ENCODE measurements around the gene SH3GLB2. TPM values are rescaled to one million over a fixed set of nuclear protein-coding genes. Genes with fewer than 3 reads are reported as not detected.

SH3GLB2 gene
- total RNA-seq, 1 experiment from 2014 or later: 52.7 TPM

DNA sequence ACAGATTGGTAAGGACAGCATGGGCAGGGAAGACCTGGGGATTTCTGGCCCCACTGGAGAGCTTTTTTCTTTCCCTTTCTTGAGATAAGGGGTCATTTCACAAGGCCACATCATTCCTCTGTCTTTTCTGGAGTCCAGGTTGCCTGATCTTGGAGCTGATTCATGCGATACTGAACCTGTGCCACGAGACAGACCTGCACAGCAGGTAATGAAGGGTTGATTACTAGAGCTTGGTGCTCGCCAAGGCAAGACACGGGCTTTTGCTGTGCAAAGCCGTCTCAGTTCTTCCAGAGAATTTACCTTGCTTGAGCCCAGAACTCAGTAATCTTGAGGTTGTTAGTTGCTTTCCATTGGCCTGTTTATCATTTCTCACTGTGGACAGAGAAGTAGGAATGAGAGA lies 41.5 kb downstream of the SH3GLB2 start:
- no TSS peak for BruUV-seq (replicated peaks)
- POLR2A ChIA-PET (ENCODE audit: low non-redundant PET): no interaction called here
- H3K9me3 ChIP-seq (ENCODE audit: low read depth, low read length, poor library complexity, severe bottlenecking): no peaks in the 10 kb centered on the region
- H3K4me1 ChIP-seq (ENCODE audit: insufficient read depth, low read length, poor library complexity, severe bottlenecking): no peaks in the 10 kb centered on the region
- H3K36me3 ChIP-seq (ENCODE audit: insufficient read depth, low read length, poor library complexity, severe bottlenecking): peaks cover 77% of the 10 kb centered on the region
- CTCF ChIA-PET: no interaction called here
- TF ChIP-seq, protein P1, sequence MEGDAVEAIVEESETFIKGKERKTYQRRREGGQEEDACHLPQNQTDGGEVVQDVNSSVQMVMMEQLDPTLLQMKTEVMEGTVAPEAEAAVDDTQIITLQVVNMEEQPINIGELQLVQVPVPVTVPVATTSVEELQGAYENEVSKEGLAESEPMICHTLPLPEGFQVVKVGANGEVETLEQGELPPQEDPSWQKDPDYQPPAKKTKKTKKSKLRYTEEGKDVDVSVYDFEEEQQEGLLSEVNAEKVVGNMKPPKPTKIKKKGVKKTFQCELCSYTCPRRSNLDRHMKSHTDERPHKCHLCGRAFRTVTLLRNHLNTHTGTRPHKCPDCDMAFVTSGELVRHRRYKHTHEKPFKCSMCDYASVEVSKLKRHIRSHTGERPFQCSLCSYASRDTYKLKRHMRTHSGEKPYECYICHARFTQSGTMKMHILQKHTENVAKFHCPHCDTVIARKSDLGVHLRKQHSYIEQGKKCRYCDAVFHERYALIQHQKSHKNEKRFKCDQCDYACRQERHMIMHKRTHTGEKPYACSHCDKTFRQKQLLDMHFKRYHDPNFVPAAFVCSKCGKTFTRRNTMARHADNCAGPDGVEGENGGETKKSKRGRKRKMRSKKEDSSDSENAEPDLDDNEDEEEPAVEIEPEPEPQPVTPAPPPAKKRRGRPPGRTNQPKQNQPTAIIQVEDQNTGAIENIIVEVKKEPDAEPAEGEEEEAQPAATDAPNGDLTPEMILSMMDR (conservative IDR thresholded peaks at IDR 0.05; ENCODE audit: low read depth, low read length): no peak
- TF ChIP-seq EZH2 (IDR thresholded peaks at IDR 0.05; ENCODE audit: borderline replicate concordance, low read depth, low read length, poor library complexity, severe bottlenecking): no peak
- no peak overlapping the region for H3K4me3 ChIP-seq (ENCODE audit: low read depth, low read length, poor library complexity, severe bottlenecking)
- no peaks in the 10 kb centered on the region for H3K27me3 ChIP-seq (replicated peaks; ENCODE audit: insufficient read depth, low read depth, low read length, poor library complexity)
- H3K27ac ChIP-seq (ENCODE audit: low read depth, low read length, poor library complexity, severe bottlenecking): no peak overlapping the region
- no peak for DNase-seq (ENCODE audit: low spot score)
- intact Hi-C loops (cut with micrococcal nuclease; ENCODE audit: unreplicated experiment): no loop called here

DNA sequence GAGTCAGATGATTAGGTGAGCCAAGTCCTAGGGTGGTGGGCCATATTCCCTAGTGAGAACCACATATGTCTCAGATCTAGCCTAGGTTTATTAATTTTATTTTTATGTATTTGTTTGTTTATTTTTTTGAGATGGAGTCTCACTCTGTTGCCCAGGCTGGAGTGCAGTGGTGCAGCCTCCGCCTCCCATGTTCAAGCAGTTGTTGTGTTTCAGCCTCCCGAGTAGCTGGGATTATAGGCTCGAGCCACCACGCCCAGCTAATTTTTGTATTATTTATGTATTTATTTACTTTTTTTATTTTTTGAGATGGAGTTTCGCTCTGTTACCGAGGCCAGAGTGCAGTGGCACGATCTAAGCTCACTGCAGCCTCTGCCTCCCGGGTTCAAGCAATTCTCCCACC lies 44.6 kb downstream of the SH3GLB2 start:
- no peak for TF ChIP-seq EZH2 (IDR thresholded peaks at IDR 0.05; ENCODE audit: borderline replicate concordance, low read depth, low read length, poor library complexity, severe bottlenecking)
- TF ChIP-seq, protein P1 (conservative IDR thresholded peaks at IDR 0.05; ENCODE audit: low read depth, low read length): no peak
- ChIA-PET POLR2A (ENCODE audit: low non-redundant PET) (no interaction called here), CTCF (no interaction called here)
- Histone ChIP-seq H3K9me3 (ENCODE audit: low read depth, low read length, poor library complexity, severe bottlenecking) (no peaks in the 10 kb centered on the region), H3K4me3 (ENCODE audit: low read depth, low read length, poor library complexity, severe bottlenecking) (no peak overlapping the region), H3K27ac (ENCODE audit: low read depth, low read length, poor library complexity, severe bottlenecking) (no peak overlapping the region), H3K27me3 (replicated peaks; ENCODE audit: insufficient read depth, low read depth, low read length, poor library complexity) (no peaks in the 10 kb centered on the region), H3K4me1 (ENCODE audit: insufficient read depth, low read length, poor library complexity, severe bottlenecking) (no peaks in the 10 kb centered on the region), H3K36me3 (ENCODE audit: insufficient read depth, low read length, poor library complexity, severe bottlenecking) (peaks cover 94% of the 10 kb centered on the region)
- intact Hi-C loops (cut with micrococcal nuclease; ENCODE audit: unreplicated experiment): no loop called here
- no peak for DNase-seq (ENCODE audit: low spot score)
- BruUV-seq (replicated peaks): no TSS peak

DNA sequence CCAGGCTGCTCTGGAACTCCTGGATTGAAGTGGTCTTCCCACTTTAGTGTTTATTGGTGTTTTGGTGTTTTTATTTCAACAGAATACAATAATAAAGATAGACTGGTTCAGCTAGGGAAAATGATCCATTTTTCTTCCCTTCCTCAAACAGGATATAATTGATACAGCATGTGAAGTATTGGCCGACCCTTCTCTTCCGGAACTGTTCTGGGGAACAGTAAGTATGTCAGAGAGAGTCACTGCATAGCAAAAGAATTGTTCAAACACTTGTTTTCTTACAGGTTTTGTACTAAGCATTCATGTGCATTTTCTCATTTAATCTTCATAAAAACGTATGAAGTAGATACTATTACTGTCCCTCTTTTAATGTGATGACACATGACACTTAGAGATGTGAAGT lies 49.0 kb downstream of the SH3GLB2 start:
- H3K4me1 ChIP-seq (ENCODE audit: insufficient read depth, low read length, poor library complexity, severe bottlenecking): no peaks in the 10 kb centered on the region
- H3K9me3 ChIP-seq (ENCODE audit: low read depth, low read length, poor library complexity, severe bottlenecking): no peaks in the 10 kb centered on the region
- peaks cover 86% of the 10 kb centered on the region for H3K36me3 ChIP-seq (ENCODE audit: insufficient read depth, low read length, poor library complexity, severe bottlenecking)
- DNase-seq (ENCODE audit: low spot score): no peak
- TF ChIP-seq, protein P1 (conservative IDR thresholded peaks at IDR 0.05; ENCODE audit: low read depth, low read length): no peak
- TF ChIP-seq EZH2 (IDR thresholded peaks at IDR 0.05; ENCODE audit: borderline replicate concordance, low read depth, low read length, poor library complexity, severe bottlenecking): no peak
- POLR2A ChIA-PET (ENCODE audit: low non-redundant PET): no interaction called here
- CTCF ChIA-PET: no interaction called here
- no peak overlapping the region for H3K27ac ChIP-seq (ENCODE audit: low read depth, low read length, poor library complexity, severe bottlenecking)
- no TSS peak for BruUV-seq (replicated peaks)
- no peak overlapping the region for H3K4me3 ChIP-seq (ENCODE audit: low read depth, low read length, poor library complexity, severe bottlenecking)
- no peaks in the 10 kb centered on the region for H3K27me3 ChIP-seq (replicated peaks; ENCODE audit: insufficient read depth, low read depth, low read length, poor library complexity)
- intact Hi-C loops (cut with micrococcal nuclease; ENCODE audit: unreplicated experiment): no loop called here
